HepG2 (cell line): ENCODE results near the gene SLC2A8. TPM values are rescaled to one million over a fixed set of nuclear protein-coding genes. Genes with fewer than 3 reads are reported as not detected.

Source experiments
- ARNT ChIP-seq: fragments of 450-650 bp; IDR thresholded peaks from 2 replicates; pipeline ENCODE4 v1.6.1; 2017
- DBP ChIP-seq: sonication (generic); formaldehyde crosslinking; IDR thresholded peaks from 2 replicates; pipeline ENCODE4 v1.4.0; 2020; ENCODE audit warnings: missing genetic modification reagents; ENCODE audit errors: not compliant biosample characterization
- ELF1 ChIP-seq: sonication (generic); formaldehyde crosslinking; IDR thresholded peaks from 2 replicates; pipeline ENCODE4 v1.4.0; 2020; ENCODE audit warnings: missing genetic modification reagents
- ELF4 ChIP-seq: sonication (generic); formaldehyde crosslinking; IDR thresholded peaks from 2 replicates; pipeline ENCODE4 v1.5.0; 2020; ENCODE audit warnings: missing genetic modification reagents, mild to moderate bottlenecking, moderate library complexity, borderline replicate concordance
- FLYWCH1 ChIP-seq: sonication (generic); formaldehyde crosslinking; IDR thresholded peaks from 2 replicates; pipeline ENCODE4 v1.8.1; 2023; ENCODE audit warnings: mild to moderate bottlenecking, missing genetic modification reagents
- GLMP ChIP-seq: sonication (generic); formaldehyde crosslinking; IDR thresholded peaks from 2 replicates; pipeline ENCODE4 v1.9.0; 2021; ENCODE audit warnings: missing genetic modification reagents, mild to moderate bottlenecking, borderline replicate concordance
- HOXA5 ChIP-seq: sonication (generic); formaldehyde crosslinking; IDR thresholded peaks from 2 replicates; pipeline ENCODE4 v1.4.0; 2020; ENCODE audit warnings: missing genetic modification reagents
- MAFK ChIP-seq, 2 experiments: IDR thresholded peaks in 1 of 2; conservative IDR thresholded peaks in 1 of 2; 2 replicates each; pipeline ENCODE4 v1.6.1; 2011; ENCODE audit warnings: improper control_type of control experiment in 2 of 2, low read length in 2 of 2
- RELA ChIP-seq: sonication (generic); formaldehyde crosslinking; IDR thresholded peaks from 2 replicates; pipeline ENCODE4 v1.4.0; 2020; ENCODE audit warnings: missing genetic modification reagents
- YY1 ChIP-seq: IDR thresholded peaks from 2 replicates; pipeline ENCODE4 v1.6.1; 2011; ENCODE audit warnings: low read length, low read depth, moderate library complexity, mild to moderate bottlenecking; ENCODE audit not compliant: insufficient read depth, insufficient replicate concordance
- ZNF280B ChIP-seq: sonication (generic); formaldehyde crosslinking; IDR thresholded peaks from 2 replicates; pipeline ENCODE4 v1.5.0; 2020; ENCODE audit warnings: missing genetic modification reagents, mild to moderate bottlenecking, borderline replicate concordance
- ZNF354B ChIP-seq: sonication (generic); formaldehyde crosslinking; IDR thresholded peaks from 2 replicates; pipeline ENCODE4 v1.8.0; 2022; ENCODE audit warnings: mild to moderate bottlenecking, missing genetic modification reagents
- ZNF652 ChIP-seq: IDR thresholded peaks from 2 replicates; pipeline ENCODE4 v1.6.1; 2016; ENCODE audit warnings: low read depth, borderline replicate concordance
- ZNF747 ChIP-seq: sonication (generic); formaldehyde crosslinking; IDR thresholded peaks from 2 replicates; pipeline ENCODE4 v1.8.1; 2023; ENCODE audit warnings: missing genetic modification reagents, mild to moderate bottlenecking, borderline replicate concordance
- ZNF772 ChIP-seq: sonication (generic); formaldehyde crosslinking; IDR thresholded peaks from 2 replicates; pipeline ENCODE4 v1.5.0; 2020; ENCODE audit warnings: mild to moderate bottlenecking, missing genetic modification reagents
- polyA plus RNA-seq, 8 experiments: library from polyadenylated mRNA; depleted of rRNA in 3 of 8; stranded (reverse) in 7 of 8; unstranded in 1 of 8; fragments of >200 nt; fragmentation: Illumina TruSeq in 4 of 8; extraction: Trizol in 4 of 8; gene quantifications; 2 replicates each; pipeline versions ENCODE4 v1.2.1 to v1.2.3, GENCODE V29; 2011 to 2016; ENCODE audit warnings: low read depth in 4 of 8, missing spikeins in 1 of 8, mixed read lengths in 1 of 8; ENCODE audit not compliant: insufficient read depth in 1 of 8
- total RNA-seq, 5 experiments: library from RNA; depleted of rRNA; stranded (reverse); fragments of >200 nt; fragmentation: Illumina TruSeq; extraction: Trizol; gene quantifications; 2 replicates each; pipeline ENCODE4 v1.2.3, GENCODE V29; 2016; ENCODE audit warnings: low read depth in 1 of 5
- TF ChIP-seq, protein P1 (sequence below): sonication (generic); formaldehyde crosslinking; IDR thresholded peaks from 2 replicates; pipeline ENCODE4 v1.5.1; 2020; ENCODE audit warnings: mild to moderate bottlenecking, missing genetic modification reagents, moderate library complexity
- TF ChIP-seq, protein P2 (sequence below): sonication (generic); formaldehyde crosslinking; IDR thresholded peaks from 2 replicates; pipeline ENCODE4 v1.9.0; 2021; ENCODE audit warnings: missing genetic modification reagents, borderline replicate concordance
- TF ChIP-seq, protein P3 (sequence below): IDR thresholded peaks from 2 replicates; pipeline ENCODE4 v1.6.1; 2016

The SLC2A8 gene
- total and polyA plus RNA-seq, 2 of the 13 experiments (the other 11 are each of a cell fraction or from before 2014, with no cell fraction given): 22.6 to 48.6 TPM

DNA sequence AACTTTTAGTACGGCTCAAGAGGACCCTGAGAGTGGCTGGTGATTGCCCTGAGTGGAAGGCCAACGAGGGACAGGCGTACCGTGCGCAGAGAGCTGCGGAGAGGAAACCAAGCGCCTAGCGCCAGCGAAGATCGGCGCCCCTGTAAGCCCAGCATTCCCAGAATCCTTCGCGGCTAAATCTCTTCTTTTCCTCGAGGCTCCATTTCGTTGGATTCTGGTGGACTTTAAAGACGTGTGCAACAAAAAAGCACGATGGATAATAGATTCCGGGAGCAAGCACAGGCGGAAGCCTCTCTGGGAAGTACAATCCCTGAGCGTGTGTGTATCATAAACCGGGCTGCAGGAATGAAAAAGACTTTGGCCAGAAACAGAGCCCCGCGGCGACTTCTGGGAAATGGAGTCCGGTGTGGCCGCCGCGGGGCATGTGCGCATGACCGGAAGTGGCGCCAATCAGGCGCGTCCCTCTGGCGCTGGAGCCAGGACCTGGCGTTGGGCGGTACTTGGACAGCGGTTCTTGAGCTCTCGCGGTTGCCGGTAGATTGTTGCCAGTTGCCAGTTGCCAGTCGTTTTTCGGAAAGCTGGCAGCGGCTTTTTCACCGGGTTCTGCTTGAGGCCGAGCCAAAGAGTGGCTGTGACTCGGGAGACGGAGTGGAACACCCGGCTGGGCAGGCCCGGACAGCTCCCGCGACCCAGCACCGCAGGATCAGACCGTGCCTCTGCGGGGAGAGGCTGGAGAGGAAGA, 27.1 kb downstream of the SLC2A8 start, which contains the start of gene ZNF79 (continued):
- TF ChIP-seq, protein P1, sequence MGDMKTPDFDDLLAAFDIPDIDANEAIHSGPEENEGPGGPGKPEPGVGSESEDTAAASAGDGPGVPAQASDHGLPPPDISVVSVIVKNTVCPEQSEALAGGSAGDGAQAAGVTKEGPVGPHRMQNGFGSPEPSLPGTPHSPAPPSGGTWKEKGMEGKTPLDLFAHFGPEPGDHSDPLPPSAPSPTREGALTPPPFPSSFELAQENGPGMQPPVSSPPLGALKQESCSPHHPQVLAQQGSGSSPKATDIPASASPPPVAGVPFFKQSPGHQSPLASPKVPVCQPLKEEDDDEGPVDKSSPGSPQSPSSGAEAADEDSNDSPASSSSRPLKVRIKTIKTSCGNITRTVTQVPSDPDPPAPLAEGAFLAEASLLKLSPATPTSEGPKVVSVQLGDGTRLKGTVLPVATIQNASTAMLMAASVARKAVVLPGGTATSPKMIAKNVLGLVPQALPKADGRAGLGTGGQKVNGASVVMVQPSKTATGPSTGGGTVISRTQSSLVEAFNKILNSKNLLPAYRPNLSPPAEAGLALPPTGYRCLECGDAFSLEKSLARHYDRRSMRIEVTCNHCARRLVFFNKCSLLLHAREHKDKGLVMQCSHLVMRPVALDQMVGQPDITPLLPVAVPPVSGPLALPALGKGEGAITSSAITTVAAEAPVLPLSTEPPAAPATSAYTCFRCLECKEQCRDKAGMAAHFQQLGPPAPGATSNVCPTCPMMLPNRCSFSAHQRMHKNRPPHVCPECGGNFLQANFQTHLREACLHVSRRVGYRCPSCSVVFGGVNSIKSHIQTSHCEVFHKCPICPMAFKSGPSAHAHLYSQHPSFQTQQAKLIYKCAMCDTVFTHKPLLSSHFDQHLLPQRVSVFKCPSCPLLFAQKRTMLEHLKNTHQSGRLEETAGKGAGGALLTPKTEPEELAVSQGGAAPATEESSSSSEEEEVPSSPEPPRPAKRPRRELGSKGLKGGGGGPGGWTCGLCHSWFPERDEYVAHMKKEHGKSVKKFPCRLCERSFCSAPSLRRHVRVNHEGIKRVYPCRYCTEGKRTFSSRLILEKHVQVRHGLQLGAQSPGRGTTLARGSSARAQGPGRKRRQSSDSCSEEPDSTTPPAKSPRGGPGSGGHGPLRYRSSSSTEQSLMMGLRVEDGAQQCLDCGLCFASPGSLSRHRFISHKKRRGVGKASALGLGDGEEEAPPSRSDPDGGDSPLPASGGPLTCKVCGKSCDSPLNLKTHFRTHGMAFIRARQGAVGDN (CRISPR knock-in tag): peak; percentile 89
- no peak for TF ChIP-seq DBP
- no peak for TF ChIP-seq ZNF354B (CRISPR knock-in tag)
- no peak for TF ChIP-seq HOXA5 (CRISPR knock-in tag)
- TF ChIP-seq ZNF652: no peak
- TF ChIP-seq GLMP (CRISPR knock-in tag): no peak
- no peak for TF ChIP-seq ZNF280B (CRISPR knock-in tag)
- no peak for TF ChIP-seq ARNT
- TF ChIP-seq, protein P2, sequence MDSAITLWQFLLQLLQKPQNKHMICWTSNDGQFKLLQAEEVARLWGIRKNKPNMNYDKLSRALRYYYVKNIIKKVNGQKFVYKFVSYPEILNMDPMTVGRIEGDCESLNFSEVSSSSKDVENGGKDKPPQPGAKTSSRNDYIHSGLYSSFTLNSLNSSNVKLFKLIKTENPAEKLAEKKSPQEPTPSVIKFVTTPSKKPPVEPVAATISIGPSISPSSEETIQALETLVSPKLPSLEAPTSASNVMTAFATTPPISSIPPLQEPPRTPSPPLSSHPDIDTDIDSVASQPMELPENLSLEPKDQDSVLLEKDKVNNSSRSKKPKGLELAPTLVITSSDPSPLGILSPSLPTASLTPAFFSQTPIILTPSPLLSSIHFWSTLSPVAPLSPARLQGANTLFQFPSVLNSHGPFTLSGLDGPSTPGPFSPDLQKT (CRISPR knock-in tag): 0 out of 2 replicates have a peak, but pooled peaks have one; percentile 29
- TF ChIP-seq RELA (CRISPR knock-in tag): no peak
- TF ChIP-seq ZNF772 (CRISPR knock-in tag): no peak
- TF ChIP-seq FLYWCH1 (CRISPR knock-in tag): no peak
- no peak for TF ChIP-seq ELF4 (CRISPR knock-in tag)
- no peak for TF ChIP-seq ZNF747 (CRISPR knock-in tag)
- peak; percentile 83 for TF ChIP-seq YY1
- TF ChIP-seq MAFK (conservative IDR thresholded peaks at IDR 0.05 in 1 of 2, IDR thresholded peaks at IDR 0.05 in 1 of 2; ENCODE audit: low read length in 2 of 2): no peak
- TF ChIP-seq, protein P3, sequence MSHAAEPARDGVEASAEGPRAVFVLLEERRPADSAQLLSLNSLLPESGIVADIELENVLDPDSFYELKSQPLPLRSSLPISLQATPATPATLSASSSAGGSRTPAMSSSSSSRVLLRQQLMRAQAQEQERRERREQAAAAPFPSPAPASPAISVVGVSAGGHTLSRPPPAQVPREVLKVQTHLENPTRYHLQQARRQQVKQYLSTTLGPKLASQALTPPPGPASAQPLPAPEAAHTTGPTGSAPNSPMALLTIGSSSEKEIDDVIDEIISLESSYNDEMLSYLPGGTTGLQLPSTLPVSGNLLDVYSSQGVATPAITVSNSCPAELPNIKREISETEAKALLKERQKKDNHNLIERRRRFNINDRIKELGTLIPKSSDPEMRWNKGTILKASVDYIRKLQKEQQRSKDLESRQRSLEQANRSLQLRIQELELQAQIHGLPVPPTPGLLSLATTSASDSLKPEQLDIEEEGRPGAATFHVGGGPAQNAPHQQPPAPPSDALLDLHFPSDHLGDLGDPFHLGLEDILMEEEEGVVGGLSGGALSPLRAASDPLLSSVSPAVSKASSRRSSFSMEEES (CRISPR knock-in tag): peak; percentile 63; the same call in 1 of the 2 replicates
- peak; percentile 92 for TF ChIP-seq ELF1 (CRISPR knock-in tag)
